Epithelial cell of esophagus (primary cell): ENCODE data around the gene CCDC78.
"Not testable (repeated sequence)": the region's sequence is repeated elsewhere in the genome, so short reads cannot be mapped to it uniquely, and the experiment has no call there.

ENCODE experiments used
- DNase-seq: peaks from one replicate; pipeline ENCODE4 v3.0.0; 2010; ENCODE audit warnings: low read depth
- H3K4me3 ChIP-seq: 2 replicates; pipeline ENCODE4 v1.5.1; 2011; ENCODE audit warnings: mild to moderate bottlenecking, low read length, control low read depth
- CTCF ChIP-seq: IDR thresholded peaks from 2 replicates; pipeline ENCODE4 v1.5.1; 2011; ENCODE audit warnings: low read depth, mild to moderate bottlenecking, low read length, control low read depth, inconsistent platforms; ENCODE audit not compliant: insufficient read depth; ENCODE audit errors: missing control alignments

Gene CCDC78

GRCh38 chr16:693766-694165, 32.5 kb downstream of the CCDC78 start:
- no peak for DNase-seq
- H3K4me3 ChIP-seq, result no peak overlapping the region
- TF ChIP-seq CTCF, result no peak

- TF ChIP-seq CTCF, result no peak
- no peak overlapping the region for H3K4me3 ChIP-seq
- DNase-seq, result no peak
Measured at GRCh38 chr16:693364-693763, 32.9 kb downstream of the CCDC78 start.

- no peak overlapping the region for H3K4me3 ChIP-seq
- no peak for TF ChIP-seq CTCF
- no peak for DNase-seq
Measured at GRCh38 chr16:692356-693108, 33.7 kb downstream of the CCDC78 start.

- not testable (repeated sequence) for DNase-seq, H3K4me3 ChIP-seq
Measured at GRCh38 chr16:691242-691641, 35.0 kb downstream of the CCDC78 start.

- no peak for DNase-seq
- no peak for TF ChIP-seq CTCF
- H3K4me3 ChIP-seq, result peak overlapping the region; percentile 83
Measured at GRCh38 chr16:689175-689897, 36.9 kb downstream of the CCDC78 start.

- no peak for TF ChIP-seq CTCF
- no peak for DNase-seq
- H3K4me3 ChIP-seq, result no peak overlapping the region
Measured at GRCh38 chr16:687499-687898, 38.7 kb downstream of the CCDC78 start.

GRCh38 chr16:686459-687260, 39.6 kb downstream of the CCDC78 start:
- DNase-seq, result no peak
- H3K4me3 ChIP-seq, result no peak overlapping the region

More at GRCh38 chr16:686459-687260, 39.6 kb downstream of the CCDC78 start:
- no peak for TF ChIP-seq CTCF
